B cell (primary cell): ENCODE data around the gene OR10H2. TPM values are rescaled to one million over a fixed set of nuclear protein-coding genes. Genes with fewer than 3 reads are reported as not detected.
"Not testable (repeated sequence)": the region's sequence is repeated elsewhere in the genome, so short reads cannot be mapped to it uniquely, and the experiment has no call there.

Experiments used
- ATAC-seq: fragments of 200-7000 bp; cut with Tn5 transposase; one replicate; pipeline ENCODE4 v1.10.0; 2021; ENCODE audit warnings: low read depth, mild to moderate bottlenecking, moderate number of reproducible peaks, moderate library complexity
- CTCF ChIA-PET: fragments of 350-600 bp; sonication (Branson Sonifier 250); formaldehyde crosslinking; loops from one replicate; lab custom pipeline; 2021; ENCODE audit warnings: antibody characterized with exemption, inconsistent platforms; lab: Charles Lee
- POLR2A ChIA-PET: fragments of 350-600 bp; sonication (Branson Sonifier 250); formaldehyde crosslinking; loops from one replicate; lab custom pipeline; 2021; ENCODE audit warnings: antibody characterized with exemption; lab: Charles Lee
- DNase-seq: peaks from one replicate; pipeline ENCODE4 v3.0.0; 2013
- H2AFZ ChIP-seq: 2 replicates; pipeline ENCODE4 v1.6.1; 2012; ENCODE audit warnings: mild to moderate bottlenecking, low read depth, low read length; ENCODE audit not compliant: insufficient read depth, poor library complexity, severe bottlenecking
- H3K27ac ChIP-seq, 2 donors: 1 replicate in 1 of 2; 2 replicates in 1 of 2; pipeline ENCODE4 v1.5.1; 2012 to 2013; ENCODE audit warnings: low read length in 2 of 2, mild to moderate bottlenecking in 2 of 2, moderate library complexity in 1 of 2
- H3K27me3 ChIP-seq, 4 experiments: fragments of 200-600 bp in 1 of 4; sonication (generic) in 1 of 4; replicated peaks in 1 of 4; 1 replicate in 2 of 4; 2 replicates in 2 of 4; pipeline versions ENCODE4 v1.6.1 to v1.7.0; 2013 to 2016; ENCODE audit warnings: low read length in 3 of 4, mild to moderate bottlenecking in 2 of 4, mixed read lengths in 1 of 4, moderate library complexity in 1 of 4; ENCODE audit not compliant: insufficient read depth in 4 of 4, control insufficient read depth in 3 of 4; ENCODE audit errors: control extremely low read depth in 1 of 4
- H3K36me3 ChIP-seq, 2 experiments: replicated peaks in 1 of 2; 1 replicate in 1 of 2; 2 replicates in 1 of 2; pipeline versions ENCODE4 v1.6.1 to v1.7.1; 2013; ENCODE audit warnings: low read length in 1 of 2; ENCODE audit not compliant: insufficient read depth in 2 of 2, control insufficient read depth in 1 of 2; ENCODE audit errors: control extremely low read depth in 1 of 2, extremely low read depth in 1 of 2
- H3K4me1 ChIP-seq, 2 donors: fragments of 200-600 bp in 1 of 2; sonication (generic) in 1 of 2; 1 replicate in 1 of 2; 2 replicates in 1 of 2; pipeline versions ENCODE4 v1.5.1 to v1.6.1; 2013 to 2017; ENCODE audit warnings: low read length in 2 of 2; ENCODE audit not compliant: control insufficient read depth in 2 of 2, insufficient read depth in 2 of 2
- H3K4me2 ChIP-seq: replicated peaks from 2 replicates; pipeline ENCODE3; 2012; ENCODE audit warnings: mild to moderate bottlenecking, low read depth, low read length; ENCODE audit not compliant: poor library complexity, severe bottlenecking
- H3K4me3 ChIP-seq, 5 experiments: fragments of 200-600 bp in 1 of 5; sonication (generic) in 1 of 5; 1 replicate in 3 of 5; 2 replicates in 2 of 5; pipeline versions ENCODE4 v1.5.1 to v1.7.0; 2011 to 2016; ENCODE audit warnings: low read length in 4 of 5, mild to moderate bottlenecking in 4 of 5, low read depth in 2 of 5, control low read depth in 1 of 5, moderate library complexity in 1 of 5; ENCODE audit not compliant: insufficient read depth in 1 of 5; ENCODE audit errors: control extremely low read depth in 1 of 5, extremely low read depth in 1 of 5
- H3K79me2 ChIP-seq: fragments of 200-600 bp; sonication (generic); one replicate; pipeline ENCODE4 v1.6.0; 2016; ENCODE audit warnings: low read length; ENCODE audit not compliant: control insufficient read depth, insufficient read depth
- H3K9ac ChIP-seq: fragments of 200-600 bp; sonication (generic); 2 replicates; pipeline ENCODE4 v1.6.1; 2017; ENCODE audit warnings: mild to moderate bottlenecking, low read length, moderate library complexity
- H3K9me3 ChIP-seq, 3 donors: one replicate each; pipeline versions ENCODE4 v1.6.1 to v1.7.1; 2013; ENCODE audit warnings: low read length in 2 of 3; ENCODE audit not compliant: control insufficient read depth in 2 of 3, insufficient read depth in 1 of 3; ENCODE audit errors: control extremely low read depth in 1 of 3
- H4K20me1 ChIP-seq: 2 replicates; pipeline ENCODE4 v1.6.0; 2012; ENCODE audit warnings: mild to moderate bottlenecking, low read length; ENCODE audit not compliant: insufficient read depth, control insufficient read depth, poor library complexity, severe bottlenecking
- H3K27ac Mint-ChIP-seq: one replicate; pipeline ENCODE4 v1.8.0; 2021; ENCODE audit warnings: mixed read lengths
- H3K27me3 Mint-ChIP-seq: one replicate; pipeline ENCODE4 v1.8.0; 2021; ENCODE audit warnings: mixed read lengths
- H3K4me1 Mint-ChIP-seq: one replicate; pipeline ENCODE4 v1.8.0; 2021; ENCODE audit warnings: mixed read lengths
- H3K4me3 Mint-ChIP-seq: one replicate; pipeline ENCODE4 v1.8.0; 2021; ENCODE audit warnings: mixed read lengths
- H3K9me3 Mint-ChIP-seq: one replicate; pipeline ENCODE4 v1.8.0; 2022; ENCODE audit warnings: mixed read lengths; ENCODE audit not compliant: insufficient read depth
- EZH2 ChIP-seq: IDR thresholded peaks from 2 replicates; pipeline ENCODE4 v1.6.1; 2012; ENCODE audit warnings: borderline replicate concordance, low read depth, mild to moderate bottlenecking, moderate library complexity, low read length; ENCODE audit not compliant: insufficient read depth, poor library complexity, severe bottlenecking
- WGBS: methylation state at CpG from one replicate; pipeline ENCODE4 v1.1.5; 2013; ENCODE audit warnings: missing lambda C conversion rate; ENCODE audit not compliant: insufficient coverage; 5-methylcytosine and 5-hydroxymethylcytosine counted together
- intact Hi-C: fragments of 100-400 bp; cut with micrococcal nuclease; formaldehyde crosslinking; loops from one replicate; pipeline ENCODE4 v1.10.0; 2022
- polyA minus RNA-seq: library from RNA; depleted of rRNA, polyadenylated mRNA; stranded (reverse); fragments of >200 nt; gene quantifications from 2 replicates; pipeline ENCODE4 v1.2.3, GENCODE V29; 2012
- polyA plus RNA-seq: library from polyadenylated mRNA; depleted of rRNA; stranded (reverse); fragments of >200 nt; gene quantifications from 2 replicates; pipeline ENCODE4 v1.2.3, GENCODE V29; 2012
- total RNA-seq, 2 donors: library from RNA; stranded (reverse); fragments of 120-200 nt in 1 of 2; gene quantifications; 1 replicate in 1 of 2; 2 replicates in 1 of 2; pipeline versions ENCODE4 v1.2.3 to v1.2.4, GENCODE V29; 2013 to 2022
- TF ChIP-seq, protein P1 (sequence below): fragments of 200-600 bp; IDR thresholded peaks from one replicate; pipeline ENCODE4 v1.8.0; 2022; ENCODE audit warnings: antibody characterized with exemption, mild to moderate bottlenecking

Gene OR10H2
- total RNA-seq (not detected in 2 replicates), polyA plus RNA-seq (not detected in 2 replicates), polyA minus RNA-seq (not detected in 2 replicates)
- total RNA-seq (2013) = not detected

- H4K20me1 ChIP-seq = no peaks in the 10 kb centered on the region
- H3K4me3 ChIP-seq = no peak within 1 kb of the TSS
- ATAC-seq = no peak
- H3K27me3 Mint-ChIP-seq = peaks cover 55% of the 10 kb centered on the region
- ChIA-PET CTCF (no interaction called here), POLR2A (no interaction called here)
- no peaks in the 10 kb centered on the region for H3K4me1 Mint-ChIP-seq
- H3K4me2 ChIP-seq = no peak within 1 kb of the TSS
- 68% methylated on average over 3 of the region's 5 CpGs for WGBS
- H3K27ac Mint-ChIP-seq = no peak within 1 kb of the TSS
- TF ChIP-seq, protein P1, sequence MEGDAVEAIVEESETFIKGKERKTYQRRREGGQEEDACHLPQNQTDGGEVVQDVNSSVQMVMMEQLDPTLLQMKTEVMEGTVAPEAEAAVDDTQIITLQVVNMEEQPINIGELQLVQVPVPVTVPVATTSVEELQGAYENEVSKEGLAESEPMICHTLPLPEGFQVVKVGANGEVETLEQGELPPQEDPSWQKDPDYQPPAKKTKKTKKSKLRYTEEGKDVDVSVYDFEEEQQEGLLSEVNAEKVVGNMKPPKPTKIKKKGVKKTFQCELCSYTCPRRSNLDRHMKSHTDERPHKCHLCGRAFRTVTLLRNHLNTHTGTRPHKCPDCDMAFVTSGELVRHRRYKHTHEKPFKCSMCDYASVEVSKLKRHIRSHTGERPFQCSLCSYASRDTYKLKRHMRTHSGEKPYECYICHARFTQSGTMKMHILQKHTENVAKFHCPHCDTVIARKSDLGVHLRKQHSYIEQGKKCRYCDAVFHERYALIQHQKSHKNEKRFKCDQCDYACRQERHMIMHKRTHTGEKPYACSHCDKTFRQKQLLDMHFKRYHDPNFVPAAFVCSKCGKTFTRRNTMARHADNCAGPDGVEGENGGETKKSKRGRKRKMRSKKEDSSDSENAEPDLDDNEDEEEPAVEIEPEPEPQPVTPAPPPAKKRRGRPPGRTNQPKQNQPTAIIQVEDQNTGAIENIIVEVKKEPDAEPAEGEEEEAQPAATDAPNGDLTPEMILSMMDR = no peak
- TF ChIP-seq EZH2 = no peak
- H3K4me1 ChIP-seq = no peaks in the 10 kb centered on the region
- H3K27ac ChIP-seq = no peak within 1 kb of the TSS
- H3K9me3 Mint-ChIP-seq = peaks cover 2% of the 10 kb centered on the region
- H3K9me3 ChIP-seq = peaks cover 0 to 7% (median 0%) of the 10 kb centered on the region in 3 donors
- no peak within 1 kb of the TSS for H3K4me3 Mint-ChIP-seq
- H2AFZ ChIP-seq = no peak within 1 kb of the TSS
- no peaks in the 10 kb centered on the region for H3K79me2 ChIP-seq
- peaks cover 0 to 36% (median 3%) of the 10 kb centered on the region in 4 experiments for H3K27me3 ChIP-seq
- H3K9ac ChIP-seq = no peak within 1 kb of the TSS
- no peaks in the 10 kb centered on the region for H3K36me3 ChIP-seq
- intact Hi-C loops = no loop called here
- DNase-seq = no peak
Measured at GRCh38 chr19:15727724-15728123, at the start of gene OR10H2. OR10H2 (plus strand) TSS chr19:15728024; CDS start chr19:15728044, 20 bp downstream.

GRCh38 chr19:15679089-15679488 lies 48.7 kb upstream of the OR10H2 start:
- Mint-ChIP-seq H3K9me3 (peaks cover 2% of the 10 kb centered on the region), H3K4me1 (no peaks in the 10 kb centered on the region), H3K27ac (no peak overlapping the region), H3K4me3 (no peak overlapping the region), H3K27me3 (peaks cover 44% of the 10 kb centered on the region)
- TF ChIP-seq, protein P1 = no peak
- TF ChIP-seq EZH2 = no peak
- Histone ChIP-seq H3K4me2 (no peak overlapping the region), H3K9me3 (peaks cover 0 to 3% (median 0%) of the 10 kb centered on the region in 3 donors), H3K4me3 (no peak overlapping the region), H3K4me1 (no peaks in the 10 kb centered on the region), H3K27ac (no peak overlapping the region), H2AFZ (no peak overlapping the region), H3K27me3 (peaks cover 0 to 32% (median under 1%) of the 10 kb centered on the region in 4 experiments), H3K79me2 (no peaks in the 10 kb centered on the region), H4K20me1 (no peaks in the 10 kb centered on the region), H3K9ac (no peak overlapping the region), H3K36me3 (no peaks in the 10 kb centered on the region)
- intact Hi-C loops = no loop called here
- ChIA-PET POLR2A (no interaction called here), CTCF (no interaction called here)
- WGBS = 0% methylated on average over 1 of the region's 4 CpGs
- DNase-seq (no peak), ATAC-seq (no peak)

DNA sequence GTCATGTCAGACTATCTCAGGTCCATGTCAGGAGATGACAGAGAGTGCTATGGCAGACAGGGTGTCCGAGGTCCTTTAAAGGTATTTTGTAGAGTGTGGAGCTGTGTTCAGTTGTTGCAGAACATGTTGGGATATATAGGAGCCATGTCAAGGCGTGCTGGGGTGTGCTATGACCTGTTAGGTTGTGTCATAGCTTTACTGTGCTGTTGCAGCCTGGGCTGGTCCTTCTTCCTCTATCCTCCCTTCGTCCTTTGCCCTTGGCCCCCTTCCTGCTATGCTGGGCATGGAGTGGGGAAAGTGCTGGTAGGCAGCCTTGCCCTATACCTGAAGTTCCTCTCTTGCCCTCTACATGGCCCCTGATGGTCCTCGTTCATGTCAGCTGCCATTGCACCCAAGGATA lies 48.0 kb upstream of the OR10H2 start:
- H3K9me3 Mint-ChIP-seq, H3K4me1 Mint-ChIP-seq, H3K27ac Mint-ChIP-seq, H3K4me2 ChIP-seq, H3K79me2 ChIP-seq, CTCF ChIA-PET, H3K36me3 ChIP-seq, H3K9me3 ChIP-seq, ATAC-seq, POLR2A ChIA-PET, DNase-seq, intact Hi-C loops, H3K4me3 Mint-ChIP-seq, H3K9ac ChIP-seq, H2AFZ ChIP-seq, H3K4me3 ChIP-seq, H3K4me1 ChIP-seq, H3K27ac ChIP-seq, H4K20me1 ChIP-seq: not testable (repeated sequence)
- WGBS = 100% methylated on average over 1 of the region's 4 CpGs
- H3K27me3 ChIP-seq = peaks cover 0 to 32% (median 2%) of the 10 kb centered on the region in 4 experiments
- peaks cover 50% of the 10 kb centered on the region for H3K27me3 Mint-ChIP-seq
